ENCODE measurements around the gene HOXD8. TPM values are rescaled to one million over a fixed set of nuclear protein-coding genes. Genes with fewer than 3 reads are reported as not detected.
A peak's percentile ranks its signal among the peaks of the same experiment; 100 is the strongest.

HOXD8 gene
- total RNA-seq, 1 donor from 2014 or later: 2.8 TPM

DNA sequence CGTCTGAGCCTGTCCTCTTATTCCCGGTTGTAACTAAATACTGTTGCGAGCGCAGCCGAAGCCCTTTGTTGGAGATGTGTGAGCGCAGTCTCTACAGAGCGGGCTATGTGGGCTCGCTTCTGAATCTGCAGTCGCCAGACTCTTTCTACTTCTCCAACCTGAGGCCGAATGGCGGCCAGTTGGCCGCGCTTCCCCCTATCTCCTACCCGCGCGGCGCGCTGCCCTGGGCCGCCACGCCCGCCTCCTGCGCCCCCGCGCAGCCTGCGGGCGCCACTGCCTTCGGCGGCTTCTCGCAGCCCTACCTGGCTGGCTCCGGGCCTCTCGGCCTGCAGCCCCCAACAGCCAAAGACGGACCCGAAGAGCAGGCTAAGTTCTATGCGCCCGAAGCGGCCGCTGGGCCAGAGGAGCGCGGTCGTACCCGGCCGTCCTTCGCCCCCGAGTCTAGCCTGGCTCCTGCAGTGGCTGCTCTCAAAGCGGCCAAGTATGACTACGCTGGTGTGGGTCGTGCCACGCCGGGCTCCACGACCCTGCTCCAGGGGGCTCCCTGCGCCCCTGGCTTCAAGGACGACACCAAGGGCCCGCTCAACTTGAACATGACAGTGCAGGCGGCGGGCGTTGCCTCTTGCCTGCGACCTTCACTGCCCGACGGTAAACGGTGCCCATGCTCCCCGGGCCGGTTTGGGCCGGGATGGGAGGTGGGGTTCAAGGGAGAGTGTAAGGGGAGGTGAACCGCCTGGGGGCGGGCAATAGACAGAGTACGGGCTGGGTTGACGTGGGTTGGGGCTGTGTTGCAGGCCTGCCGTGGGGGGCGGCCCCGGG, 29.6 kb upstream of the HOXD8 start, which contains the start of gene HOXD12:
HOXD12 (plus strand) TSS at position 68 of the 819 bp plus-strand sequence; CDS start at position 75, 7 bp downstream.
- Mint-ChIP-seq H3K4me1 (ENCODE audit: unreplicated experiment) (peaks cover 7% of the 10 kb centered on the region), H3K27me3 (peaks cover 98% of the 10 kb centered on the region), H3K27ac (no peak within 1 kb of the TSS), H3K36me3 (no peaks in the 10 kb centered on the region), H3K4me3 (peak within 1 kb of the TSS; percentile 66), H3K9me3 (no peaks in the 10 kb centered on the region)
- TF ChIP-seq, protein P1, sequence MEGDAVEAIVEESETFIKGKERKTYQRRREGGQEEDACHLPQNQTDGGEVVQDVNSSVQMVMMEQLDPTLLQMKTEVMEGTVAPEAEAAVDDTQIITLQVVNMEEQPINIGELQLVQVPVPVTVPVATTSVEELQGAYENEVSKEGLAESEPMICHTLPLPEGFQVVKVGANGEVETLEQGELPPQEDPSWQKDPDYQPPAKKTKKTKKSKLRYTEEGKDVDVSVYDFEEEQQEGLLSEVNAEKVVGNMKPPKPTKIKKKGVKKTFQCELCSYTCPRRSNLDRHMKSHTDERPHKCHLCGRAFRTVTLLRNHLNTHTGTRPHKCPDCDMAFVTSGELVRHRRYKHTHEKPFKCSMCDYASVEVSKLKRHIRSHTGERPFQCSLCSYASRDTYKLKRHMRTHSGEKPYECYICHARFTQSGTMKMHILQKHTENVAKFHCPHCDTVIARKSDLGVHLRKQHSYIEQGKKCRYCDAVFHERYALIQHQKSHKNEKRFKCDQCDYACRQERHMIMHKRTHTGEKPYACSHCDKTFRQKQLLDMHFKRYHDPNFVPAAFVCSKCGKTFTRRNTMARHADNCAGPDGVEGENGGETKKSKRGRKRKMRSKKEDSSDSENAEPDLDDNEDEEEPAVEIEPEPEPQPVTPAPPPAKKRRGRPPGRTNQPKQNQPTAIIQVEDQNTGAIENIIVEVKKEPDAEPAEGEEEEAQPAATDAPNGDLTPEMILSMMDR (conservative IDR thresholded peaks at IDR 0.05): no peak
- peak; percentile 66 for DNase-seq (ENCODE audit: extremely low spot score, unreplicated experiment)

DNA sequence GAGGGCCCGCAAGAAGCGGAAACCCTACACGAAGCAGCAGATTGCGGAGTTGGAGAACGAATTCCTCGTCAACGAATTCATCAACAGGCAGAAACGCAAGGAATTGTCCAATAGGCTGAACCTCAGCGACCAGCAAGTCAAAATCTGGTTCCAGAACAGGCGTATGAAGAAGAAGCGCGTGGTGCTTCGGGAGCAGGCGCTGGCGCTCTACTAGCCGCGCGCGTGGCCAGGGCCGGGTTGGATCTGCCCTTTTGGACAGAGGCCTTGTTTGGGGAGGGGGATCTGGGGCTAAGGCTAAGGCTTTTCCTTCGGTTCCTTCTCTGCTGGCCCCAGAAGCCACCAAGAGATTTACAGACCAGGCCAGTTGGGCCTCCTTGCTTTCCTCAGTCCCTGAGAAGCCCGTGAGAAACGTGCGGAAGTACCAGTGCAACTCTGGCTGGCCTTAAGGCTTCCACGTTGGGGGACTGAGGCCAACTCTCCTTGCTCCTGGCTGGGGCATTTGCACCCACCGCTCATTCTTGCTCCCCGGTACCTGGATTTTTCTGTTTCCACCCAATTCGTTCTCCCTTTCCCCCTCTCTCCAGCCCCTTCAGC, 28.9 kb upstream of the HOXD8 start:
- H3K4me1 Mint-ChIP-seq (ENCODE audit: unreplicated experiment): peaks cover 10% of the 10 kb centered on the region
- H3K27ac Mint-ChIP-seq: no peak overlapping the region
- H3K27me3 Mint-ChIP-seq: peaks cover 98% of the 10 kb centered on the region
- H3K36me3 Mint-ChIP-seq: no peaks in the 10 kb centered on the region
- peak; percentile 64 for DNase-seq (ENCODE audit: extremely low spot score, unreplicated experiment)
- TF ChIP-seq, protein P1 (conservative IDR thresholded peaks at IDR 0.05): no peak
- H3K4me3 Mint-ChIP-seq: no peak overlapping the region
- H3K9me3 Mint-ChIP-seq: no peaks in the 10 kb centered on the region

DNA sequence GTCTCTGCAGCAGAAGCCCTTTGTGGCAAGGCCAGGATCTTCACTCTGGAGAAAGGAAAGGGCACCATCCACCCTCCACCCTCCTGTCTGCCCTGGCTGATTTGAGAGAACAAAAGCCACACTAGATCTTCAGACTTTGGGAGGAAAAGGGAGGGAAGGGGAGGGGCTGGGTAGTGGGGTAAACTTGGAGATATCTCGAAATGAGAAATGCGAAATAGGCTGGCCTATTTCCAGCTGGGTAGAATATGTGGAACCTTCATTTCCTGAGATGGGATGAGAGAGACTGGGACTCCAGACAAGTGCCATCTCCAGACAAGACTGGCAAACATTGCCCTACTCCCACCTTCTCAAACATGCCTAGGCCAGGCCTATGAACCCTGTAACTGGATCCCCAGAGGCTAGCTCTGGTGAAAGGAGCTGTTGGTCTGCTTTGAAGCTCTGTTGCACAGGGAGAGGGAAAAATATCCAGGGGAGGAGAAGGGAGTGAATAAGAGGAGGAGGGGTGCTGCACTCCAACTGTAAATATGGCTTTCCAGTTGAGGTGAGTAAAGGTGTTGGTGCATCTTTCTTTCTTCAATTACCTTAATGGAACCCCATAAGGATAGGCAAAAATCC, 28.2 kb upstream of the HOXD8 start:
- no peaks in the 10 kb centered on the region for H3K9me3 Mint-ChIP-seq
- TF ChIP-seq, protein P1 (conservative IDR thresholded peaks at IDR 0.05): no peak
- H3K4me3 Mint-ChIP-seq: no peak overlapping the region
- peaks cover 16% of the 10 kb centered on the region for H3K4me1 Mint-ChIP-seq (ENCODE audit: unreplicated experiment)
- H3K36me3 Mint-ChIP-seq: no peaks in the 10 kb centered on the region
- H3K27me3 Mint-ChIP-seq: peaks cover 98% of the 10 kb centered on the region
- DNase-seq (ENCODE audit: extremely low spot score, unreplicated experiment): no peak
- no peak overlapping the region for H3K27ac Mint-ChIP-seq

DNA sequence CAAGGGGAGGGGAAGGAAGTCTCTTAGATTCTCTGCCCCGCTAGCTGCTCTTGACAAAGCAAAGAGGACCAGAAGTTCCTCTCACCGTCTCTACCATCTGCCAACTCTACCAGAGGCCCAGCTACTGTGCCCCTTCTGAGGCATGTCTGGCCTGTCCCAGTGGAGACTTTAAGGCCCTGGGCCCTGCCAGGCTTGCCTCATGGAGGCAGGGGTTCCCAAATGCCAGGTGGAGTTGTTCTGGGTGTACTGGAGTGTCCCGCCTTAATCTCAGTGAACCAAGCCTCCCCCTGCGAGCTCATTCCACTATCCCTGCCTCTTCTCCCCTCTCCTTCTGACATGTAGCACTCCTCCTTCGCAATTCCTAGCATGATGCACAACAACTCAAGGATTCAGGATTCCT, 27.7 kb upstream of the HOXD8 start:
- TF ChIP-seq, protein P1 (conservative IDR thresholded peaks at IDR 0.05): no peak
- Mint-ChIP-seq H3K4me1 (ENCODE audit: unreplicated experiment) (peaks cover 14% of the 10 kb centered on the region), H3K27me3 (peaks cover 96% of the 10 kb centered on the region), H3K36me3 (no peaks in the 10 kb centered on the region), H3K4me3 (no peak overlapping the region), H3K9me3 (no peaks in the 10 kb centered on the region), H3K27ac (no peak overlapping the region)
- DNase-seq (ENCODE audit: extremely low spot score, unreplicated experiment): peak; percentile 45

DNA sequence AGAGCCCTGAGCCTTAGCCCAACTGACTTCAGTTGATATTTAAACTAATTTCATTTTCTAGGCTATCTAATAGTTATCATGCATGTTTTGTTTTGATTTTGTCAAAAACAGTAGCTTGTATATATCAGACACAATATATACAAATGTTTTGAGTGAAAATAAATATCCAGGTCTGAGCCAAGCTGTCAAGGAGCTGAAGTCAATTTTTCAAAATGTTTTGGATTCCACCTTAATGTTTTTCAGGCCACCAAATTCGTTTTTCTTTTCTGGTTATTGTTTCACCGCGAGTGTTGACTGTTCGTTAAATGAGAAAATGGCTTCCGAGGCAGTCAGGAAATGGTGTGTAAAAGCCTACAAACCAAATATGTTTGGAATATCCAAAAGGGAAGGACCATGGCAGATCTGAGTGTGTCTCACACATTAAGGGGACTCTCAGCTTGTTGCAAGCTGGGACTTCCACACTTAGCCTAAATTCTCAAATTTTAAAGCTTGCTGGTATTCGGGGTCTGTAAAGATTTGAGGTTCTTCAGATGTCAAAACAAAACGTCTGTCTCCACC, 27.1 kb upstream of the HOXD8 start:
- no peak for DNase-seq (ENCODE audit: extremely low spot score, unreplicated experiment)
- TF ChIP-seq, protein P1 (conservative IDR thresholded peaks at IDR 0.05): no peak
- Mint-ChIP-seq H3K4me3 (no peak overlapping the region), H3K4me1 (ENCODE audit: unreplicated experiment) (peaks cover 14% of the 10 kb centered on the region), H3K27me3 (peaks cover 95% of the 10 kb centered on the region), H3K27ac (no peak overlapping the region), H3K9me3 (no peaks in the 10 kb centered on the region), H3K36me3 (no peaks in the 10 kb centered on the region)

Data from type B pancreatic cell (in vitro differentiated cells).